Measurements from ENCODE around the gene DCDC2.
"Not testable (repeated sequence)": the region's sequence is repeated elsewhere in the genome, so short reads cannot be mapped to it uniquely, and the experiment has no call there.

Gene DCDC2

DNA sequence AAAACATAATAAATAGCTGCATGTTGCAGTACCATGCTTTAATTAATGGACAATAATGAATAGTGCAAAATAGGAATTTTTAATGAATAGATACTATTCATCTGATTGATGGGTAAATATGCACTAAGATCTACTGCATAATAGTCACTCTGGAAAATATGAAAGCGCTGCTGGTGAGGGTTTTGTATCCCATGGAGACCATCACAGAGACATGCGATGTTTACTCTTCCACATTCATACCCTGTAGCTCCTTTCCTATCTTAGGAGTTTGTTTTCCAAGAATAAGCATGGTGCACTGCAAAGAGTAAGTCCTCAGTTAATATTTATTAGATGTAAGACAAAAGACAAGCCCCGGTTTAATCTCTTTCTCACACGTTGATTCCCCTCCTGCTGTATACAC is 150.4 kb downstream of the DCDC2 start:
- DNase-seq, result no peak

DNA sequence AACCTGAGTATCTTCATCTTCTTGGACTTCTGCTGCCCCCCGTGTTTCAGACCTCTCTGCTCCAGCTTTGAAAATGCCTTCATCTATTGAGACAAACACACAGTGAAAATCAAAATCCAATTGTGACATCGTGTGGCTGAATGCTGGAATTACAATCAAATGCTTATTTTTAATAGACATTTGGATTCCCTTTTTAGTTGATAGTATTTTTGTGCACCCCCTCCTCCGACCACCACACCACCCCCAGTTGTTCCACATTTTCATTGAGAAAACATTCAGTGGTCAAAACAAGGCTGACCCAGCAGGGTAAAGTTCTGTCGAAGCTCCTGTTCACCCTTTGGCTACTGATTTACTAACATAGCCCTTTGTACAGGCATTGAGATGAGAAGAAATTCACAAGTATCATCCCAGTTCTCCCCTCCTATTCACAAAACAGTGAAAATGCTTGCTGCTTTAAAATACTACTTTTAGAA is 152.8 kb downstream of the DCDC2 start:
- no peak for DNase-seq

DNA sequence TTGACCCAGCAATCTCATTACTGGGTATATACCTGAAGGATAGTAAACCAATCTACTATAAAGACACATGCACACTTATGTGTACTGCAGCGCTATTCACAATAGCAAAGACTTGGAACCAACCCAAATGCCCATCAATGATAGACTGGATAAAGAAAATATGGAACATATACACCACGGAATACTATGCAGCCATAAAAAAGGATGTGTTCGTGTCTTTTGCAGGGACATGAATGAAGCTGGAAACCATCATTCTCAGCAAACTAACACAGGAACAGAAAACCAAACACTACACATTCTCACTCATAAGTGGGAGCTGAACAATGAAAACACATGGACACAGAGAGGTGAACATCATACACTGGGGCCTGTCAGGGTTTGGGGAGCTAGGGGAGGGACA is 153.7 kb downstream of the DCDC2 start:
- not testable (repeated sequence) for DNase-seq

DNA sequence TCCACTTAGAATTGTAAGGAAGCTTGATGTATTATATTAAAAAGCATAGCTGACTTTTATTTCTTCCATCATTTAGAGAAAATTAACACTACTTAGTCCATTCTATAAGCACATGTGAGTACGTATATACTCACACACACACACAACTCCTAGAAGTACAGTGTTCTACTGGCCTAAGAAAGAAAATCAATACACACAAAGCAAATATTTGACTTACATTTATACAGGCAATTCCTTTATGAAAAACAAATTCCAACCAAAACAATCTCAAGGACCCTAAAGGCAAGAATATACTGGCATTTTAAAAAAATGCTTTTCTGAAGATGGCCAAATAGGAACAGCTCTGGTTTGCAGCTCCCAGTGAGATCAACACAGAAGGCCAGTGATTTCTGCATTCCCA is 160.0 kb downstream of the DCDC2 start:
- no peak for DNase-seq

DNA sequence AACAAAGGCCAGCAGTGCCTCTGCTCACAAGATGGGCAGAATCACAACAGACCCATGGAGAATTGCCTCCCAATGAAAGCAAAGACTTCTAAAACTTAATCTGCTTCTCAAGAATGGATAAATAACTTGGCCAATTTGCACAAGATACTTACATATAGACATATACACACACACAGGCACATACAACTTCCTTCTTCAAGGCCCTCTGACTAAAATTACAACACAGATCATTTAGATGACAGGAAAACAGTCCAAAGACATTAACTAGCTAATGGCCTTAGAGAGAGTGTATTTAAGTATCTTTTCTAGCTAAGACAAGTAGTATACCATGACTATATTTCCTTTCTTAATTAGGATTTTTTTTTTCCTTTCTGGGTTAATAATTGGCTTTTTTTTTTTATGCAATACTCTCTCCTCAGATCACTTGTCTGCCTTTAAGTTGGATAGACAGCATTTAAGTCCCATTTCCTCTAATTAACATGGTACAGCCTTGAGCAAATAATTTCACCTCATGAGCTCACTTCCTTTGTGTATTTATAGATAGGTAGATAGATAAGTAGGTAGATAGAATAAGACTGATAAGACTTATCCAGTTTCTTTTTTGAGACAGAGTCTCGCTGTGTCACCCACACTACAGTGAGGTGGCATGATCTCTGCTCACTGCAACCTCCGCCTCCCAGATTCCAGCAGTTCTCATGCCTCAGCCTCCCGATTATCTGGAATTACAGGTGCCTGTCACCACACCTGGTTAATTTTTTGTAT is 161.8 kb downstream of the DCDC2 start:
- no peak for DNase-seq

DNA sequence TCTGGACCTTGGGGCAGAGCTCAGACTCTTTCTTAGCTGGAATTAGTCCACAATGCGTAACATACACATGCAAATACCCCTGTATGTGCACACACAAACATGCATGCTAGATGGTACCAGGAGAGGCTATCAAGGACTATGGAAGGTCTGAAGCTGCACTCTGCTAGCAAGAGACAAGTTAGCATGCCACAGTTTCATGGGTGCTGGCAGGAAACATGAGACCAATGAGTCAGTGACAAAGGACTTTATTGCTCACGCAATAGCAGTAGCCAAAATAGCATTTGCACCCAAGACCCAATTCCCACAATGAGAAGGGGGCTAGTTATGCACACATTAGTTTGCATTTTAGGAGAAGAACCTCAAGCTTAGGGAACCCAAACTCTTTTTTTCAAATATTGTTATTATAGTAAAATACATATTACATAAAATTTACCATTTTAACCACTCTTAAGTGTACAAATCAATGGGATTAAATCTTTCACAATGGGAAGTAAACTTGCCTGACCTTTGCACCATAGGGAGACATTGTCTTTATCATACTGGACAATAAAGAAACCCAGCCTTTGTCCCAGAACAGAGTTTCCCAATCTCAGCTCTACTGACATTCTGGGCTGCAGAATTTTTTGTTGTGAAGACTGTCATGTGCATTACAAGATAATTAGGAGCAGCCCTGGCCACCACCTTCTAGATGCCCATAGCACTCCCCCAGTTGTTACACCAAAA is 162.7 kb downstream of the DCDC2 start:
- DNase-seq, result no peak

DNA sequence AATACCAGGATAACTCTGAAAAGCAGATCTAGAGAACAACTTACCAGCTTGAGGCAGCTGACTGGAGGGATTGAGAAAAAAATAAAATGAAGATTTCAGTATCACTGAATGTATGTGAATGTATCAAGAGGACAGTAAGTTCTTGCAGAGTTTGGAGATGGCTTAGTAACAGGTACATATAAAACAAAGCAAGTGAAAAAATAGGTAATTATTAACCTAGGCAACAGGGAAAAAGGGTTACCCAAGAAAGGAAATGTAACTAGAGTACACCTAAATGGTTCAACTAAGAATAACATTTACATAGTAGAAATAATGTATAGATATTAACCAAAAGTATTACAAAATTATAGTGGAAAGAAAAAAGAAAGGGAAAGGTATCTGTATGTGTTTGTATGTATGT is 164.5 kb downstream of the DCDC2 start:
- no peak for DNase-seq

DNA sequence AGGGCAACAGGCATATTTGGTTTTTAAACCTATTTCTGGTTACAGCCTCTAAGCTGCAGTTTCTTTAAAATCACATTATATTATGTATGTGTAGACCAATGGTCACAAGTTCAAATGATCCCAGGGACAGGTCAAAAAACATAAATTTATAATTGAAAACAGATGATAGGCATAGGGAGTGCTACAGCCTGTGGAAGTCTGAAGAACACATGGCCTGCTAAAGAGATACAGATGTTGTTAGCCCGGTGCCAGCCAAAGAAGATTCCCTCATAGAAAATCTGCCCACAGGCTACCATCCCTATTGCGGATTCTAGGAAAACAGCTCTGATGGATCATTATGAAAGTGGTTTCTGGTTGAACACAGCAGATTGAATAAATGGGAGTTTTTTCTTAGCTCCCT is 166.5 kb downstream of the DCDC2 start:
- no peak for DNase-seq

DNA sequence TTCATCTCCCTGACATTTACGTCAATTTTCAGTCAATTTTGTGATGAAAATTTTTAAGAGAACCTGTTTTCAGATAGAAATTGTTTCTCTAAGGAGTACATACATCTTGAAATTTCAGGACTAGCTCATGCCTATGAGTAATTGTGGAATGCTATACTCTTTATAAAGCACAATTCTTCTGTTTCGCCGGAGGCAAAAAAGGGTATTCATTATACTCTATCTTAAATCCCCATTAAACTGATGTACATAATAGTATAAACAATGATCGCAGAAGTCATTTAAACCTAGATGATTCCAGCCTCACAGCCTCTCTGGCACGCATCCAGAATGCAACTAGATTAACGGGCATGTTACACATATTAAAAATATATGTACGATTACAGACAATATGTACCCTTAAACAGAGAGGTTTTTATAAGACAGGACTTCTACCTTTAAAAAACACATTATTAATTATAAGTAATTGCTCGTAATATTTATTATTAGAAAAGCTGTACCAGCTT is 169.2 kb downstream of the DCDC2 start:
- DNase-seq, result no peak

DNA sequence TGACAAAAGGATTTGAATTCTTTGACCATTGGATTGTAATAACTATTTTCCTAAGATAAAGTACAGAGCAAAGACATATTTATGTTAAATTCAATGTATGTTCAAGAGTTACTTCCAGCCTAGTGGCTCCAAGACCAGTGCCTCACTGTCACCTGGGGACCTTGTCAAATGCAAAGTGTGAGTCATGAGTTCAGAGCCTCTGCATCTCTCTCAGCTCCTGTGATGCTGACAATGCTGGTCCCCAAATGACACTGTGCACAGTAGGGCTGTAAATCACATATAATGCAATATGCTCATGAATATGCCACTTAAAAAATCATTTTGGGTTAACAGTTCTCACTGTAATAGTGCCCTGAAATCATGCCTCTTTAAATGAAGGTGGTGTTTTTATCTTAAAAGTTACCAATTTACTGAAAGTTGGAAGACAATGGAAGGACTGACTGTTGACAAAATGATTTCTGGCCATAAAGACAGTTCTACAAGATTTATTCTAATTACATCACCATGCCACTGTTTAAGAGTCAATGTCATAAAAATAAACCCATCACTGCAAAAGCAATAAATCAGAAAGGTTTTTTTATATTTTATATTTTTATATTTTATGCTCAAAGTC is 169.8 kb downstream of the DCDC2 start:
- no peak for DNase-seq

DNA sequence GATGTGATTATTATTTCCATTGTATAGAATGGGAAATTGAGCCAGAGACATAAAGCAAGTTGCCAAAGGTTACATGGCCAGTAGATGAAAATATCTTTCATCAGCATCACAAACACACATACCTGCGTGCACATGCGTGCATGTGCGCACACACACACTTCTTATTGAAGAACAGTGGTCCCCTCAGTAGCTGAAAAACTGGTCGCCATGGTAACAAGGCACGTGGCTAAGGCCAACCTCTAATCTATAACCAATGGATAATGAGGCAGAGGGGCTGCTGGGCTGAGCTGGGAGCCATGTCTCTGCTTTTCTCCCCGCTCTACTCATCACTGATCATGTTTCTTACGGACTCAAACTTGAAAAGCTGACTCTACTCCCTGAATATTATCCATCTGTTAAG is 171.5 kb downstream of the DCDC2 start:
- no peak for DNase-seq

DNA sequence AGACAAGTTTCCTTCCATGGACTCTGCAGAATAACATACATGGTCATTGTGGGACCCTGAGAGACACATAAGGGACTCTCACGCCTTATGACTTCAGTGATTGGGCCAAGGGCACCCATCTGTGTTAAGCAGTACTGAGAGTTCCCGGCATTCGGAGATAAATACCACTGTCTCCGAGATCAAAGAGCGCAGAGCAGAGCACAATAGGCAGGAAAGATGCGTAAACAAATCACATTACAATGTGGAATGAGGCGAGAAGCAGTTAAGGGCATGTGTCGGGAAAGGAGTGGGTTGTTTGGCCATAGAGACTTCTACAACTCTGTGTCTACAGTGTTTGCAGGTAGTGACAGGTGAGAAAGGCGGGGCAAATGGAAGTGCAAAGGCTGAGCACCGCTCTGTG is 174.3 kb downstream of the DCDC2 start:
- DNase-seq, result no peak

DNA sequence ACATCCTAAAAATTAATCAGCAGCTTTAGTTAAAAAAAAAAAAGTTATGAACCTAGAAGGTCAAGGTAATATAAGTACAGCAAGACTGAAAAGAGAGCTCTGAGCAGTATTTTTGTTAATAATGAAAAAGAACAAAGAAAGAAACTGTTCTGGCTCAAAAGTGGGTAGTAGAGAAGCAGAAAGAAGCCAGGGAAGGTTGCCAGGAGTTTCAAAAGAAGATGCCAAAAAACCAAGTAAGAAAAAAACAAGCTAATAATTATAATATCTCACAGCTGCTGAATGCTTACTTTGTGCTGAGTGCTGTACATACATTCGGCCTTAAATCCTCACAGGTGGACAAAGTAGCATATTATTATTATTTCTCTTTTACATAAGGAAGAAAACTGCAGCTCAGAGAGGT is 200.0 kb downstream of the DCDC2 start:
- DNase-seq, result no peak

DNA sequence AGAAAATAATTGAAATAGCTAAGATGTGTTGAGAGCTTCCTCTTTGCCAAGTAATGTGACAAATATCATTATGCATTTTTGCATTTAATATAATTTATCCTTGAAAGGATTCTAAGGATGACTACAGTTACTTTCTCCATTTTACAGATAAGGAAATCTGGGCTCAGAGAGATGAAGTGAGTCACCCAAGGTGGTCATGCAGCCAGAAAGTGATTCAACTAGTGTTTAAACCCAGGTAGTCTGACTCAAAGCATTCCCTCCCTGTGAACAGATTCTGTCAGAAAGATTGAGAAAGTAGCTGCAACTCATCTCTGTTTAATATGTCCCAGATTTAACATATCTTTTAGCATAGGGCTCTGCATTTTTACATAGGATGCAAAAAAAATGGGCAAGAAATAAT is 203.7 kb downstream of the DCDC2 start:
- no peak for DNase-seq

DNA sequence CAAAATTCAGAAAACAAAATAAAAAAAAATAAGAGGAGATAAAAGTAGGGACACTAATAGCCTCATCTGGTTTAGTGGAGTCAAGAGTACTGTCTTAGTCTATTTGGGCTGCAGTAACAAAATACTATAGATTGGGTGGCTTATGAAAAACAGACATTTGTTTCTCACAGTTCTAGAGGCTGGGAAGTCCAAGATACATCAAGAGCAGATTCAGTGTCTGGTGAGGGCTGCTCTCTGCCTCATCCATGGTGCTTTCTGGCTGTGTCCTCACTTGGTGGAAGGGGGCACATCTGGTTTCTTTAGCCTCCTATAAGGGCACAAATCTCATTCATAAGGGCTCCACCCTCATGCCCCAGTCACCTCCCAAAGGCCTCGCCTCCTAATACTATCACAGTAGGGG is 205.8 kb downstream of the DCDC2 start:
- DNase-seq, result no peak

DNA sequence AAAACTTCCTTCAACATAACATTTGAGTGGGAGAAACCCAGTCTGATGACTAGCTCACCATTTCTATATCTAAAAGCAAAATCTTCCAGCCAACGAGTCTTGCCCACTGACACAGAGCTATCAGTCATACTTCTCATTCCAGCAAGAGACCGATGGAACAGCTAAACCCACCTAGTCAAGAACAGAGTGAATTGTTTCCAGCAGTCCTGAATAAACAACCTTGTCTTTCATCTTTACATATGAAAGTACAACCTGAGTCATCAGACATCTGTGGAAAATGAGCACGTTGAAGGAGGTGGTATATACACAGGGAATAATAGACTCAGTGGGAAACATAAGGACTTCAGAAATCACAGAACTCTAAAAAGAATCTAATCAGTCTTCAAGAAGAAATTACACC is 208.0 kb downstream of the DCDC2 start:
- DNase-seq, result no peak

DNA sequence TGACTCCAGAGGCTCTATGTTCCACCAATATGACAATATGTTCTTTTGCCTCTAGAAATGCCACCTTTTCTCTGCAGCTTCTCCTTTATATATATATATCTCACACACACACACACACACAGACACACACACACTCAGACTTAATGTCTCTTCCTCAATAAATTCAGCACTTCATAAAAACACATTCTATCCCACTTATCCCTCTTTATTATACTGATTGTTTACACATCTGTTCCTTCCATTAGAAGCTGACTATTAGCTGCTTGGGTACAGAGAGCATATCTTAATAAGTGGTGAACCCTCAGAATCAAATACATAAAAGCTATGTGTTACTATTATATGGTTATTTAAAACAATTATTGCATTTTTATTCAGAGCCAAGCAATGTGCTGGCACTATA is 208.6 kb downstream of the DCDC2 start:
- no peak for DNase-seq

DNA sequence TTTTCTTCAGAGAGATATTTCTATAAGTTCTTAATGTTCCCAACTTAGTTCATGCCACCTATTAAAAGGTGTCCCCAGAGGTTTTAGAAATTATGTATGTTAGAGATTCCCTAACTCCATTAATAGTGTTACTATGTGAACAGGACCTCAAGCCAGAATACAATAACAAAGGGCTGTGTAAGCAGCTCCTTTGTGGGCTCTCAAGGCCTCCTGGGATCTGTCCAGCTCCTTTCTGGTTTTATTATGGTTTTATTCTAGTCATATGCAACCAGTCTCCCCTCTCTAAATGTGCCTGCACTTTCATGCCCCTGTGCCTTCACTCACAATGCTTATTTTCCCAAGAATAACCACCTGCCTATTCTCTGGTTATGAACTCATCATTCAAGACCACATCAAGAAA is 209.2 kb downstream of the DCDC2 start:
- DNase-seq, result no peak

DNA sequence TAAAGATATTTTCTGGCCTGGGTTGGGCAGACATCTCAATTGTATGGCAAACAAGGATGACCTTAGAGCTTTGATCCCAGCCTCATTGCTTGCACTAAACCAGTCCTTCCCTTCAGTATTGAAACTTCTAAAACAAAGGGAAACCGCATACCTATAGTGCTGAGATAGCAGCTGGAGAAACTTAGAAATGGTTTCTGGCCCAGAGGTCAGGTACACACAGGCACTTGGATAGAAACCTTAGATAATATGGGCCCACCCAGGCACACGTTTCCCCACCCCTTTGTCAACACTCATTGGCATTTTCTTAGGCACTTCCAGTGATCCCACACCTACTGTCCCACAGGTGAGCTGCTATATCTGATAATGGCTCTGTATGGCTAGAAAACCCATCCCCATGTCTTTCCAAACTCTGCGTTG is 209.7 kb downstream of the DCDC2 start:
- DNase-seq, result no peak

DNA sequence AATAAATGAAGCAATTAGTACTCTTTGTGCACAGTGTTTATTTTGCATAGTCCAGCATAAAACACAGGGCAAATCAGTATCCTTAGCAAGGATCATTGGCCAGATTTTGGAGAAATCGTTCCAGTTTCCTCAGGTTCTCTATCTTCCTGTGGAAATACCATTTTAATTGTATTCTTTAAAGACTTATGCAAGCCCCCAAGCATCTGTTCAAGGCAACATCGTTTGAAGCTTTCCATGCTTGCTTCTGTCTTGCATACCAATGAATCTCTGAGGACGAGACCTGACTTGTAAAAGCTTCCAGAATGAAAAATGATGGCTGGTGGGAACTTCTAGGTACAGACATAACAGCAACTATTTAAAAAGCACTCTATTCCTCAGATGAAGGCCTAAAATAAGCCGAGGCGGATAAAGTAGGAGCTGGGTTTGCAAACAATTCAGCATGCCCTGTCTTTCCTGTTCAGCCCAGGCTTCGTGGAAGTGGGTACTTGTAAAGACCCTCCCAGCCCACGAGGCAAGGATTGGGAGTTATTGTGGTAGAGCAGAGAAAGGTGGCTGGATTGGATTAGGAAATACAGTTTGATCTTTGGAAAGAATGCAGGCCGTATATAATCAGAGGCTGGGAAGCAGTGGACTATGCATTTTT is 210.2 kb downstream of the DCDC2 start:
- no peak for DNase-seq

DNA sequence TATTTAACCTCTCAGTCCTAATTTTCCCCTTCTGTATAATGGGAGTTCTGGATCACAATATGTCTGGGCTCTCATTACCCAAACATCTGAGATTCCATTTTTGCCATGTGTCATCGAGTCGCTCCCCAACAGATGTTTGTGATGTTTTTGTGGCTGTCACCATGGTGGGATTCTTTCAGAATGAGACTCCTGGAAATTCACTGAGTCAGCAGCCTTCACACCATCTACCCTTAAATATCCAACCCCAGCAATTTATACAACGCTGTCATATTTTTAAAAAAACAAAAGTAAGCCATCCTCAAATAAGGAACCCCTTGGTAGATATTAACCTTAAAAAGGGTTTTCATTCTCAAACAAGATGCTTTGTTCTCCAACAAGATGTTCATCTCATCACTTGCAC is 211.0 kb downstream of the DCDC2 start:
- no peak for DNase-seq

DNA sequence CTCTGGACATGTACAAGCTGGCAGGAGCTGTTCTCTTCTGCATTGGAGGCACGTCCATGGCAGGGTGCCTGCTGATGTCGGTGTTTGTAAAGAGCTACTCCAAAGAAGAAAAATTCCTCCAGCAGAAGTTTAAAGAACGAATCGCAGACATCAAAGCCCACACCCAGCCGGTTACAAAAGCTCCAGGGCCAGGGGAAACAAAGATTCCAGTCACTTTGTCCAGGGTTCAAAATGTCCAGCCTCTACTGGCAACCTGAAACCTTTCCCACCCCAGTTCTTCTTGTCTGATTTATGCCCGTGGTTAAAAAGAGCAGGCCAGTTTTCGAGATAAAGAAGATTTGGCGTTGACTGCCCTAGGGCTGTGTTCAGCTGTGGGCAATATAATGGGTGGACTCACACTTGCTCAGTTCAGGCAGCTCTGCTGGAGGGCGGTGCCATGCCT is 212.1 kb downstream of the DCDC2 start:
- no peak for DNase-seq

DNA sequence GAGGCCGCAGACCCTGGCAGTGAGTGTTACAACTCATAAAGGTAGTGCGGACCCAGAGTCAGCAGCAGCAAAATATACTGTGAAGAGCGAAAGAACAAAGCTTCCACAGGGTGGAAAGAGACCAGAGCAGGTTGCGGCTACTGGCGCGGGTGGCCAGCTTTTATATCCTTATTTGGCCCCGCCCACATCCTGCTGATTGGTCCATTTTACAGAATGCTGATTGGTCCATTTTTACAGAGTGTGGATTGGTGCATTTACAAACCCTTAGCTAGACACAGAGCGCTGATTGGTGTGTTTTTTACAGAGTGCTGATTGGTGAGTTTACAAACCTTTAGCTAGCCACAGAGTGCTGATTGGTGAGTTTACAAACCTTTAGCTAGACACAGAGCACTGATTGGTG is 215.1 kb downstream of the DCDC2 start:
- DNase-seq, result not testable (repeated sequence)

All from 8988T (cell line).